MCF 10A (cell line): ENCODE measurements around the gene EIF4A3. TPM values are rescaled to one million over a fixed set of nuclear protein-coding genes. Genes with fewer than 3 reads are reported as not detected.

Experiments
- BruUV-seq: library from RNA; stranded (reverse); fragments of 400-500 nt; replicated peaks from 2 replicates; lab custom pipeline; 2021; lab: Mats Ljungman, UMichigan
- CTCF ChIA-PET: fragments of 300-600 bp; sonication (Branson Sonifier 250); formaldehyde crosslinking; extraction: SDS; loops from one replicate; lab custom pipeline; 2021; ENCODE audit warnings: antibody characterized with exemption, inconsistent platforms; lab: Yijun Ruan, JAX
- POLR2A ChIA-PET: fragments of 300-600, 350-650 bp; sonication (Branson Sonifier 250); formaldehyde crosslinking; extraction: SDS; loops from one replicate; lab custom pipeline; 2020; ENCODE audit warnings: antibody characterized with exemption, inconsistent platforms; lab: Yijun Ruan, JAX
- DNase-seq: peaks from one replicate; pipeline ENCODE4 v3.0.0-alpha.2; 2018; ENCODE audit not compliant: unreplicated experiment
- H3K27ac Mint-ChIP-seq: one replicate; pipeline ENCODE4 v1.8.0; 2022; ENCODE audit warnings: mild to moderate bottlenecking, low read depth, mixed read lengths; ENCODE audit not compliant: unreplicated experiment
- H3K27me3 Mint-ChIP-seq: one replicate; pipeline ENCODE4 v1.8.0; 2022; ENCODE audit warnings: mixed read lengths; ENCODE audit not compliant: insufficient read depth, unreplicated experiment
- H3K36me3 Mint-ChIP-seq: one replicate; pipeline ENCODE4 v1.8.0; 2022; ENCODE audit warnings: mild to moderate bottlenecking, moderate library complexity, mixed read lengths; ENCODE audit not compliant: insufficient read depth, unreplicated experiment
- H3K4me1 Mint-ChIP-seq: one replicate; pipeline ENCODE4 v1.8.0; 2022; ENCODE audit warnings: mixed read lengths; ENCODE audit not compliant: insufficient read depth, unreplicated experiment
- H3K4me3 Mint-ChIP-seq: one replicate; pipeline ENCODE4 v1.8.0; 2022; ENCODE audit warnings: mild to moderate bottlenecking, moderate library complexity, mixed read lengths; ENCODE audit not compliant: unreplicated experiment
- H3K9me3 Mint-ChIP-seq: one replicate; pipeline ENCODE4 v1.8.0; 2022; ENCODE audit warnings: mixed read lengths; ENCODE audit not compliant: unreplicated experiment
- CTCF ChIP-seq: fragments of 200-600 bp; IDR thresholded peaks from one replicate; pipeline ENCODE4 v1.8.0; 2022; ENCODE audit warnings: antibody characterized with exemption, mild to moderate bottlenecking; ENCODE audit not compliant: unreplicated experiment
- intact Hi-C: fragments of 100-400 bp; cut with micrococcal nuclease; formaldehyde crosslinking; loops from 2 replicates; pipeline ENCODE4 v1.14.1; 2022
- total RNA-seq: library from RNA; stranded (reverse); gene quantifications from 2 replicates; pipeline ENCODE4 v1.2.3, GENCODE V29; 2022

EIF4A3 gene
- total RNA-seq, 1 experiment from 2014 or later, result 87.0 TPM

GRCh38 chr17:80106176-80106575 lies 40.8 kb downstream of the EIF4A3 start:
- BruUV-seq, result no TSS peak
- CTCF ChIA-PET, result interaction anchor here (0.6 to 2.0 kb wide), 2 partner anchors 23 to 310 kb away, joined by 3 to 7 read pairs; no protein-coding TSS in a partner anchor
- H3K27me3 Mint-ChIP-seq, result no peaks in the 10 kb centered on the region
- no peak overlapping the region for H3K4me3 Mint-ChIP-seq
- POLR2A ChIA-PET, result no interaction called here
- H3K9me3 Mint-ChIP-seq, result no peaks in the 10 kb centered on the region
- H3K36me3 Mint-ChIP-seq, result no peaks in the 10 kb centered on the region
- H3K27ac Mint-ChIP-seq, result no peak overlapping the region
- peaks cover 22% of the 10 kb centered on the region for H3K4me1 Mint-ChIP-seq
- DNase-seq, result no peak
- intact Hi-C loops, result loop anchor here (10.0 kb wide), 1 partner anchor 309 kb away; the partner anchor contains the start of gene ENDOV
- TF ChIP-seq CTCF, result no peak

GRCh38 chr17:80105762-80106161 lies 41.2 kb downstream of the EIF4A3 start:
- CTCF ChIA-PET, result no interaction called here

GRCh38 chr17:80104956-80105375 lies 42.0 kb downstream of the EIF4A3 start:
- H3K4me1 Mint-ChIP-seq, result peaks cover 28% of the 10 kb centered on the region
- H3K4me3 Mint-ChIP-seq, result no peak overlapping the region
- H3K27me3 Mint-ChIP-seq, result no peaks in the 10 kb centered on the region
- ChIA-PET CTCF (interaction anchor here (0.7 kb wide), 1 partner anchor 1116 kb away, joined by 3 read pairs; no protein-coding TSS in a partner anchor), POLR2A (interaction anchor here (1.0 kb wide), 1 partner anchor 189 kb away, joined by 3 read pairs; no protein-coding TSS in a partner anchor)
- DNase-seq, result no peak
- no TSS peak for BruUV-seq
- no peaks in the 10 kb centered on the region for H3K9me3 Mint-ChIP-seq
- intact Hi-C loops, result loop anchor here (10.0 kb wide), 1 partner anchor 310 kb away; the partner anchor contains the start of gene ENDOV
- TF ChIP-seq CTCF, result no peak
- no peaks in the 10 kb centered on the region for H3K36me3 Mint-ChIP-seq
- no peak overlapping the region for H3K27ac Mint-ChIP-seq

More at GRCh38 chr17:80105762-80106161, 41.2 kb downstream of the EIF4A3 start:
- H3K36me3 Mint-ChIP-seq, result no peaks in the 10 kb centered on the region
- intact Hi-C loops, result loop anchor here (10.0 kb wide), 1 partner anchor 309 kb away; the partner anchor contains the start of gene ENDOV
- H3K9me3 Mint-ChIP-seq, result no peaks in the 10 kb centered on the region
- H3K27ac Mint-ChIP-seq, result no peak overlapping the region
- TF ChIP-seq CTCF, result no peak
- H3K27me3 Mint-ChIP-seq, result no peaks in the 10 kb centered on the region
- H3K4me1 Mint-ChIP-seq, result peaks cover 26% of the 10 kb centered on the region
- H3K4me3 Mint-ChIP-seq, result no peak overlapping the region
- POLR2A ChIA-PET, result no interaction called here
- no TSS peak for BruUV-seq
- no peak for DNase-seq

- POLR2A ChIA-PET, result interaction anchor here (1.0 to 1.6 kb wide), 2 partner anchors 174 to 188 kb away, joined by 3 to 5 read pairs; no protein-coding TSS in a partner anchor
- H3K9me3 Mint-ChIP-seq, result no peaks in the 10 kb centered on the region
- no peak for TF ChIP-seq CTCF
- no TSS peak for BruUV-seq
- H3K36me3 Mint-ChIP-seq, result no peaks in the 10 kb centered on the region
- no peak overlapping the region for H3K4me3 Mint-ChIP-seq
- DNase-seq, result no peak
- no peaks in the 10 kb centered on the region for H3K27me3 Mint-ChIP-seq
- intact Hi-C loops, result loop anchor here (10.0 kb wide), 1 partner anchor 310 kb away; the partner anchor contains the start of gene ENDOV
- H3K27ac Mint-ChIP-seq, result no peak overlapping the region
- CTCF ChIA-PET, result interaction anchor here (0.6 to 0.7 kb wide), 2 partner anchors 19 to 1116 kb away, joined by 3 to 5 read pairs; no protein-coding TSS in a partner anchor
- H3K4me1 Mint-ChIP-seq, result peaks cover 23% of the 10 kb centered on the region
Observed at GRCh38 chr17:80104321-80104955, 42.5 kb downstream of the EIF4A3 start.
